OCI-LY1 (cell line): ENCODE data around the gene MAPK10.

Experiments used
- EZH2 ChIP-seq: fragments of 200-600 bp; sonication (generic), shearing (Covaris generic); IDR thresholded peaks from 2 replicates; pipeline ENCODE4 v1.8.0; 2017; ENCODE audit warnings: borderline replicate concordance, mixed run types, mild to moderate bottlenecking, antibody characterized with exemption, low read length, moderate library complexity, mixed read lengths
- TF ChIP-seq, protein P1 (sequence below): fragments of 200-600 bp; sonication (generic), shearing (Covaris generic); IDR thresholded peaks from 2 replicates; pipeline ENCODE4 v1.5.1; 2017; ENCODE audit warnings: mild to moderate bottlenecking, antibody characterized with exemption, low read length, moderate library complexity, mixed read lengths

DNA sequence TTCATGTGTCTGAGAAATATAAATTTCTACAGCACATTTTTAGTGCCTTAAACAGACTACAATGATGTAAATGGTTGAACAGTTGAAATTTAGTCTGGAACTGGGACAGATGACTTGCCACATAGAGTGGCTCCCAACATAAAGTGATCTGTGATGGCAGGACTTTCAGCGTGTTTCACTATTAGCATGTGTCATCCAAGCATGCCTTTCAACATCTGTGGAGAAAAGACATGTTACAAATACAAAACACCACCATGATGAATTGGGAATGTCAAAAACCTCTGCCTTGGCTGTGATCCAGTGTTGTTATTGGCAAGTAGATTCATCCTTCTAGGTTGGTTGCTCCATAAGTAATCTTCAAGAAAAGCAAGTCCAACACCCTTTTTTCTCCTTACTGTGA, 348.7 kb downstream of the MAPK10 start:
- TF ChIP-seq, protein P1, sequence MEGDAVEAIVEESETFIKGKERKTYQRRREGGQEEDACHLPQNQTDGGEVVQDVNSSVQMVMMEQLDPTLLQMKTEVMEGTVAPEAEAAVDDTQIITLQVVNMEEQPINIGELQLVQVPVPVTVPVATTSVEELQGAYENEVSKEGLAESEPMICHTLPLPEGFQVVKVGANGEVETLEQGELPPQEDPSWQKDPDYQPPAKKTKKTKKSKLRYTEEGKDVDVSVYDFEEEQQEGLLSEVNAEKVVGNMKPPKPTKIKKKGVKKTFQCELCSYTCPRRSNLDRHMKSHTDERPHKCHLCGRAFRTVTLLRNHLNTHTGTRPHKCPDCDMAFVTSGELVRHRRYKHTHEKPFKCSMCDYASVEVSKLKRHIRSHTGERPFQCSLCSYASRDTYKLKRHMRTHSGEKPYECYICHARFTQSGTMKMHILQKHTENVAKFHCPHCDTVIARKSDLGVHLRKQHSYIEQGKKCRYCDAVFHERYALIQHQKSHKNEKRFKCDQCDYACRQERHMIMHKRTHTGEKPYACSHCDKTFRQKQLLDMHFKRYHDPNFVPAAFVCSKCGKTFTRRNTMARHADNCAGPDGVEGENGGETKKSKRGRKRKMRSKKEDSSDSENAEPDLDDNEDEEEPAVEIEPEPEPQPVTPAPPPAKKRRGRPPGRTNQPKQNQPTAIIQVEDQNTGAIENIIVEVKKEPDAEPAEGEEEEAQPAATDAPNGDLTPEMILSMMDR: no peak
- no peak for TF ChIP-seq EZH2
